HG02943 (cell line): ENCODE data around the gene ANGPTL2.

ENCODE experiments used
- ATAC-seq: cut with Tn5 transposase; IDR thresholded peaks from one replicate; pipeline ENCODE4 v1.9.1; 2021; ENCODE audit warnings: mild to moderate bottlenecking, low read depth, moderate library complexity; ENCODE audit not compliant: unreplicated experiment

ANGPTL2 gene

GRCh38 chr9:127081250-127082185 is 40.9 kb downstream of the ANGPTL2 start:
- no peak for ATAC-seq

- ATAC-seq, result no peak
Measured at GRCh38 chr9:127079446-127080140, 42.8 kb downstream of the ANGPTL2 start.

DNA sequence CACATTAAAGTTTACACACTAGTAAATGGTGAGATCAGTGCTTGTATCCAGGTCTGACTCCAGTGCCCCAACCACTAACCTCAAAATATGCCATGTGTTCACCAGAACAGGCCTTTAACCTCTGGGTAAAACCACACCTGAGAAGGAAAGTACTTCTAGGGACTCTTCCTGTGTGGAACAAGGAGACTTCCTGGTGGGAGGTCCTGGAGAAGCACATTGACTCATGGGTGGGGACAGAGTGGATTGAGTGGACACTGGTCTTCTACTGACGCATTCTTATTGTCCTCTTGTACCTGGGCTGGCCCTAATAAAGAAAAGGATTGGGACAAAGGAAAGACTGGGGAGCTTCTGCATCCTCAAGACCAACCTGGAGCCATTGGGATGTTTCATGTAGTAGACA is 43.4 kb downstream of the ANGPTL2 start:
- ATAC-seq, result no peak

GRCh38 chr9:127078336-127078735 is 44.1 kb downstream of the ANGPTL2 start:
- ATAC-seq, result no peak

DNA sequence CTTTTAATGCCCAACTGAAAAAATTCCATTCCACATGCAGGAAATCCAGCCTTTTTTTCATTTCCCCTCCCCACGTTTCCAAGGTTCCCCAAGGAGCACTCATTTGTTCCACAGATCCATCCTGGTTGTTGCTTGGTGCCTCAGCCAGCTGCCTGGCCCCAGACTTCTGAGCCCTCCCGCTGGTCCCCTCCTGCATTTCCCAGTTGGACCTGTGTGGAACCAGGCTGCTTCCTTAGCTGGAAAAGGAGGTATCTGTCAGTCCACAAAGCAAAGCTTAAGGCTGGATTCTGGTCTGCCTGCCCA is 44.8 kb downstream of the ANGPTL2 start:
- no peak for ATAC-seq

DNA sequence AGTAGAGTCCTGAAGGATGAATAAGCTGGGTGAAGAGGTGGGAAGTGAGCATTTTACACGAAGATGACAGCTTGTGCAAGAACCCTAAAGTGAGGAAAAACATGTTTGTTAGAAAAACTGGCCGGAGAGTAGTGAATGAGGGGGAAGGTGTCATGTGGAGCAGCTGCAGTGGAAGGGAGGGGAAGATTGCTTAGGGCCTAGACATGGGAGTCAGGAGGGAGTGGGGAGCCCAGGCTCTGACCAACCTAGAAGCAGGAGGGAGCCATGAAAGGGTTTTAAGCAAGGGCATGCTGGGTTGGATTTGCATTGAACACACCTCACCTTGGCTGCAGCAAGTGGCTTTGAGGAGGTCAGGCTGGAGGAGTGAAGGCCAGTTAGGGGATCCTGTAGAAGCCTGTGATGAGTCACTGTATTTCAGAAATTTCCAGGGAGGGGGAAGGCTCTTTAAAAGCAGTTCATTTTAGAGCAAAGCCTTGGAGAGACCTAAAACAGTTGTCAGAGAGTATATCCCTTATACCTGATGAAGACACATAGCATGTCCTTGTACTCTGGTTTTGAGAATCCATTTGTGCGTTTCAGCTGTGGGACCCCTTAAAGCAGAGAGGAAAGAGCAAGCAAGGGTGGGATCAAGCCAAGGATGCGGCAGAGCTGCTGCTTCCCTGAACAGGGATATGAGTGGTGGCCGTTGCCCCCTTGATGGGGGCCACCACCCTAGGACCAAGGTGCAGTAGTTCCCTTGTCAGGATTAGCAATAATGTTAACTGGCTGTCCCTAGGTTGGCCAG is 45.4 kb downstream of the ANGPTL2 start:
- ATAC-seq, result no peak

DNA sequence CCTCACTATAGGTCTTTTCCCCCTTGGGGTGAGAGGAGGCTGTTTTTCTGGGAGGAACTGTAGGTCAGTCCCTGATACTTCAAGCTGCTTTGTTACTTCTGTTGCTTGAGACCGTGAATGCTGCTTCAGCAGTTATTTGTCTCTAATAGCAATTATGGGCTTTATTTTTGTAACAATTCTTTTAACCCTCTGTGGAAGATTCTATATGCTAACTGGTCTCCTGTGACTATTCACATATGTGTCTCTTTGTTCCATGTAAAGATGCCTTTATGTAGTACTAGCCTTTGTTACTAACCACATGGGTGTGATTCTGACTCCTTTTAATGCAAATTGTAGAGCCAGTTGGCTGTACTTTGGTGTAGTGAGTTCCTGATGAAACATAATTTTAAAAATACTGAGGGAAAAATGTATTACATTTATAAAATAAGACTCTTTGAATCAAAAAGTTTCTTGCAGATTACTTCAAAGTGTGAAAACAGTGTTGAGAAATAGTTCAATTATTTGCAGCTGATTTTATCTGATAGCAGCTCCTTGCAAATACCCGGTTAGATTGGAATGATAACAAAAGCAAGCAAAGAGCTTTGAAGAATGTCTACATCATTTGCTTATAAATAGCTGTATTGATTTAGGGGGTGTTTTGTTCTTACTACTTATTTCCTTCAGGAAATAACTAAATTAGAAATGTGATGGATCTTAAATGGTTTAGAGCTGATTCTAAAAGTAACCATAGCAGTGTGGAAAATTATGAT is 46.6 kb downstream of the ANGPTL2 start:
- ATAC-seq, result no peak

GRCh38 chr9:127074561-127075548 is 47.6 kb downstream of the ANGPTL2 start:
- ATAC-seq, result no peak

GRCh38 chr9:127067603-127068220 is 54.7 kb downstream of the ANGPTL2 start:
- no peak for ATAC-seq

DNA sequence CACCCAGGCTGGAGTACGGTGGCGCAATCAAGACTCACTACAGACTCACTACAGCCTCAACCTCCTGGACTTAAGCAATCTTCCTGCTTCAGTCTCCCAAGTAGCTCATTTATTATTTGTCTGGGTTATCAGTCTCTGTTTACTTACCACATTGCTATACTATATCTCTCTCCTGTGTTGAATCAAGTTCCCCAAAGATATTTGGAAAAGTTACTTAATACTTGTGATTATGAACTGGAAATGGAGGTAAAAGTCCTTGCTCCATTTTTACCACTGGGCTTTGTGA is 55.6 kb downstream of the ANGPTL2 start:
- ATAC-seq, result no peak

- ATAC-seq, result no peak
Measured at GRCh38 chr9:127066060-127066850, 56.2 kb downstream of the ANGPTL2 start.

GRCh38 chr9:127065592-127065991 is 56.8 kb downstream of the ANGPTL2 start:
- ATAC-seq, result no peak

DNA sequence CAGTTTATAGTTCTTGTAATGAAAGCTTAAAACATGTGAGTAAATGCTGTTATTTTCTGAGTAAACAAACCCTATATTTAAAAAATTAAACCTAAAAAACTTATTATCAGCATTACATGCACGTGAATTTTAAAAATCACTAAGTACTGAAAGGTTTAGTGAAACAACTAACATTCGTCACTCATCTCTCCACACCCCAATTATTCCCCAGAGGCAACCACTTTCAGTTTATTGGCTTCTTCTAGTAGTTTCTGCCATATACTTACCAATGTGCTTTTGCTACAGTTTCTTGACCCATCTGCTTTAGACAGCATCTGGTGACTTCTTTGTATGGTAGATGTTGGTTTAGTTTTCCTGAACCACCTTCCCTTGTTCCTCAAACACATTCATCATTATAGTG is 58.1 kb downstream of the ANGPTL2 start:
- no peak for ATAC-seq

- no peak for ATAC-seq
Measured at GRCh38 chr9:127061411-127061810, 61.0 kb downstream of the ANGPTL2 start.

DNA sequence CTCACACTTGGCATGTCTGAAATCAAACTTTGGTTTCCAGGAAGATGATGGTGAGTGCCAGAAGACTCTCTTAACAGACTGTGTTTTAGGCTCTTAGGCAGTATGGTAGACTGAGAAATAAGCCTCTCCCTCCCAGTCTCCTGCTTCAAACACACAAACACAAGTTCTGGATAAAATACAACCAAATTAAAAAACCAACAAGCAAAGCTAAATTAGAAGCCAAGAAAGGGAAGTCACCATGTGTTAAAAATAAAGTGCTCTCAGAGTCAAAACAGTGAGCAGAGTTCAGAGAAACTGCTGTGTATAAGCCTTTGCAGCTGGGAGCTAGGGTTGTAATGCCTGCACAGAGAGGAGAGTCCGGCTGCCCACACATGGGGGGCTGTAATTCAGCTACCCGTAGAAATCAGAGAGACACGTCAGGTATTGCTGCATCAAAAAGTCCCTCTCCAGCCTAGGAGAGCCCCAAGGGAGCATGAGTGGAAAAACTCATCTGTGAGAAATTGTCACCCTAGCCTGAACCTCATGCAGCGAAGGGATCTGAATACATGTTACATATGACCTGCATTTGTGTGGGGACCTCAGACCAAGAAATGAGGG is 62.6 kb downstream of the ANGPTL2 start:
- ATAC-seq, result no peak

GRCh38 chr9:127059030-127059429 is 63.4 kb downstream of the ANGPTL2 start:
- no peak for ATAC-seq

DNA sequence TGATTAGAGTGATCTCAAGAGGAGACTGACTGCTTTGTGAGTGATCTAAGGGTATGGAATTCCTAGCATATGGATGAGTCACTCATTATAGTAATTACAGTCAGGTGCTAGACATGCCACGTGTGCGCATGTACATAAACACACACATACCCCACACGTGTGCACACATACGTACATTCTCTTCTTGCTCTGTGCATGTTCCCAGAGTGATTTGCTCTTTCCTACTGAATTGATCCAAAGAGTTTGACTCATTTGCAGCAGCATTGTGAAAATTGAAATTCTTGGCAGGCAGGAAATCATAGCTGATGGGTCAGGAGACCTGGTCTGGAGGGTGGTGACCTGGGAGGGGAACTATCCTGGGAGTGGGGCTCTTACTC is 63.8 kb downstream of the ANGPTL2 start:
- ATAC-seq, result no peak
